ENCODE measurements around the gene FBXO39. TPM values are rescaled to one million over a fixed set of nuclear protein-coding genes. Genes with fewer than 3 reads are reported as not detected.

FBXO39 gene
- polyA plus RNA-seq, 1 donor from 2014 or later, result not detected

DNA sequence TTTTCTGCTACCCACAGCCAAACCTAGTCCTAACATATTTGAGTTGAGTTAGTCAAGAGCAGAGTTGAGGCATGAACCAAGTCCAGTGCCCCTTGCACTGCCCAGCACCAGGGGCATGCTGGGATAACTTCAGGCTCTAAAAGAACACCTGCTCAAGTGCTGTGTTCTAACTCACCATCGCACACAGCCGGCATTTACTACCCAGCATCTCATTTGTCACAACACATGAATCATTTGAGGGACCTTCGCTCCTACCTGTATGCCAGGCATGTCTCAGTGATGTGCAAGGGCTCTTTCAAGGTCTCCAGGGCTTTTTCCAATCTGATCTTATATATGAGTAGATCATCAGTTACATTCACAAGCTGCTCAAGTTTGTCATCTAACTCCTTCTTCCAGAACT lies 42.9 kb downstream of the FBXO39 start:
- Histone ChIP-seq H3K9me2 (ENCODE audit: insufficient read depth, low read length) (no peaks in the 10 kb centered on the region), H3K4me3 (ENCODE audit: low read length) (no peak overlapping the region), H3K9ac (ENCODE audit: low read length) (no peak overlapping the region), H2AFZ (ENCODE audit: low read depth, low read length) (no peak overlapping the region), H3K27me3 (ENCODE audit: insufficient read depth, low read depth, low read length) (no peaks in the 10 kb centered on the region), H3K27ac (ENCODE audit: low read length) (no peak overlapping the region), H3K9me3 (ENCODE audit: low read length) (no peaks in the 10 kb centered on the region), H3F3A (ENCODE audit: insufficient read depth, low read length, poor library complexity, severe bottlenecking) (no peaks in the 10 kb centered on the region), H4K20me1 (ENCODE audit: insufficient read depth) (no peaks in the 10 kb centered on the region), H3K79me2 (replicated peaks; ENCODE audit: insufficient read depth, low read length) (no peaks in the 10 kb centered on the region), H3K4me2 (ENCODE audit: low read length) (no peak overlapping the region), H3K36me3 (ENCODE audit: insufficient read depth, low read length) (no peaks in the 10 kb centered on the region)
- TF ChIP-seq, protein P1, sequence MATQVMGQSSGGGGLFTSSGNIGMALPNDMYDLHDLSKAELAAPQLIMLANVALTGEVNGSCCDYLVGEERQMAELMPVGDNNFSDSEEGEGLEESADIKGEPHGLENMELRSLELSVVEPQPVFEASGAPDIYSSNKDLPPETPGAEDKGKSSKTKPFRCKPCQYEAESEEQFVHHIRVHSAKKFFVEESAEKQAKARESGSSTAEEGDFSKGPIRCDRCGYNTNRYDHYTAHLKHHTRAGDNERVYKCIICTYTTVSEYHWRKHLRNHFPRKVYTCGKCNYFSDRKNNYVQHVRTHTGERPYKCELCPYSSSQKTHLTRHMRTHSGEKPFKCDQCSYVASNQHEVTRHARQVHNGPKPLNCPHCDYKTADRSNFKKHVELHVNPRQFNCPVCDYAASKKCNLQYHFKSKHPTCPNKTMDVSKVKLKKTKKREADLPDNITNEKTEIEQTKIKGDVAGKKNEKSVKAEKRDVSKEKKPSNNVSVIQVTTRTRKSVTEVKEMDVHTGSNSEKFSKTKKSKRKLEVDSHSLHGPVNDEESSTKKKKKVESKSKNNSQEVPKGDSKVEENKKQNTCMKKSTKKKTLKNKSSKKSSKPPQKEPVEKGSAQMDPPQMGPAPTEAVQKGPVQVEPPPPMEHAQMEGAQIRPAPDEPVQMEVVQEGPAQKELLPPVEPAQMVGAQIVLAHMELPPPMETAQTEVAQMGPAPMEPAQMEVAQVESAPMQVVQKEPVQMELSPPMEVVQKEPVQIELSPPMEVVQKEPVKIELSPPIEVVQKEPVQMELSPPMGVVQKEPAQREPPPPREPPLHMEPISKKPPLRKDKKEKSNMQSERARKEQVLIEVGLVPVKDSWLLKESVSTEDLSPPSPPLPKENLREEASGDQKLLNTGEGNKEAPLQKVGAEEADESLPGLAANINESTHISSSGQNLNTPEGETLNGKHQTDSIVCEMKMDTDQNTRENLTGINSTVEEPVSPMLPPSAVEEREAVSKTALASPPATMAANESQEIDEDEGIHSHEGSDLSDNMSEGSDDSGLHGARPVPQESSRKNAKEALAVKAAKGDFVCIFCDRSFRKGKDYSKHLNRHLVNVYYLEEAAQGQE (IDR thresholded peaks at IDR 0.05; ENCODE audit: borderline replicate concordance), result no peak
- TF ChIP-seq, protein P2, sequence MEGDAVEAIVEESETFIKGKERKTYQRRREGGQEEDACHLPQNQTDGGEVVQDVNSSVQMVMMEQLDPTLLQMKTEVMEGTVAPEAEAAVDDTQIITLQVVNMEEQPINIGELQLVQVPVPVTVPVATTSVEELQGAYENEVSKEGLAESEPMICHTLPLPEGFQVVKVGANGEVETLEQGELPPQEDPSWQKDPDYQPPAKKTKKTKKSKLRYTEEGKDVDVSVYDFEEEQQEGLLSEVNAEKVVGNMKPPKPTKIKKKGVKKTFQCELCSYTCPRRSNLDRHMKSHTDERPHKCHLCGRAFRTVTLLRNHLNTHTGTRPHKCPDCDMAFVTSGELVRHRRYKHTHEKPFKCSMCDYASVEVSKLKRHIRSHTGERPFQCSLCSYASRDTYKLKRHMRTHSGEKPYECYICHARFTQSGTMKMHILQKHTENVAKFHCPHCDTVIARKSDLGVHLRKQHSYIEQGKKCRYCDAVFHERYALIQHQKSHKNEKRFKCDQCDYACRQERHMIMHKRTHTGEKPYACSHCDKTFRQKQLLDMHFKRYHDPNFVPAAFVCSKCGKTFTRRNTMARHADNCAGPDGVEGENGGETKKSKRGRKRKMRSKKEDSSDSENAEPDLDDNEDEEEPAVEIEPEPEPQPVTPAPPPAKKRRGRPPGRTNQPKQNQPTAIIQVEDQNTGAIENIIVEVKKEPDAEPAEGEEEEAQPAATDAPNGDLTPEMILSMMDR (IDR thresholded peaks at IDR 0.05; ENCODE audit: poor library complexity, severe bottlenecking), result no peak

DNA sequence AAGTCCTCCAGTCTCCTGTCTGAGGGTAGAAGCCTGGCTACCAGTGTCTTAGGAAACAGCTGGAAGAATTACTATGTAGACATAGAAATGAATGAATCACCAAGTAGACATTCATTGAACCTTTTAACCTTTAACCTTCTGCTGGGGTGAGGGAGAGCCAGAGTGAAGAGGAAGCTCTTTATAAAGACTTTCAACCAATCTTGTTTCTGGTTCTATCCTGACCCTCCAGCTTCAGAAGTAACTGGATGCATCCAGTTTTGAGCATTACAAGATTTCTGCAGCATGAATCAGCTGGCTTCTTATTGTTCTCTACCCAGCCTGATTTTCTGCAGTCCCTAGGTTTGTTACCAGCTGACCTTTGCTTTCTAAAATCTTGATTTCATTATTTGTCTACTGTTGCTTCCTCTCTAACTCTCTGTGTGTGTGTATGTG lies 47.0 kb downstream of the FBXO39 start:
- Histone ChIP-seq H3K9ac (ENCODE audit: low read length) (no peak overlapping the region), H4K20me1 (ENCODE audit: insufficient read depth) (no peaks in the 10 kb centered on the region), H3K79me2 (replicated peaks; ENCODE audit: insufficient read depth, low read length) (no peaks in the 10 kb centered on the region), H2AFZ (ENCODE audit: low read depth, low read length) (no peak overlapping the region), H3F3A (ENCODE audit: insufficient read depth, low read length, poor library complexity, severe bottlenecking) (no peaks in the 10 kb centered on the region), H3K9me3 (ENCODE audit: low read length) (no peaks in the 10 kb centered on the region), H3K9me2 (ENCODE audit: insufficient read depth, low read length) (no peaks in the 10 kb centered on the region), H3K4me2 (ENCODE audit: low read length) (no peak overlapping the region), H3K4me3 (ENCODE audit: low read length) (no peak overlapping the region), H3K27me3 (ENCODE audit: insufficient read depth, low read depth, low read length) (no peaks in the 10 kb centered on the region), H3K36me3 (ENCODE audit: insufficient read depth, low read length) (no peaks in the 10 kb centered on the region), H3K27ac (ENCODE audit: low read length) (no peak overlapping the region)
- TF ChIP-seq SMC3 (conservative IDR thresholded peaks at IDR 0.05; ENCODE audit: poor library complexity) (no peak), EP300 (conservative IDR thresholded peaks at IDR 0.05; ENCODE audit: poor library complexity, severe bottlenecking) (no peak), MXI1 (conservative IDR thresholded peaks at IDR 0.05; ENCODE audit: poor library complexity, severe bottlenecking) (no peak), RAD21 (conservative IDR thresholded peaks at IDR 0.05) (no peak), POLR2AphosphoS5 (IDR thresholded peaks at IDR 0.05) (no peak), TAF1 (IDR thresholded peaks at IDR 0.05; ENCODE audit: low read depth) (no peak), EZH2 (IDR thresholded peaks at IDR 0.05; ENCODE audit: borderline replicate concordance, insufficient read depth, low read length, poor library complexity, severe bottlenecking) (no peak)
- TF ChIP-seq, protein P1 (IDR thresholded peaks at IDR 0.05; ENCODE audit: borderline replicate concordance), result no peak
- TF ChIP-seq, protein P2 (IDR thresholded peaks at IDR 0.05; ENCODE audit: poor library complexity, severe bottlenecking), result no peak

Measured in neural cell (in vitro differentiated cells).